ENCODE measurements around the gene CAT. TPM values are rescaled to one million over a fixed set of nuclear protein-coding genes. Genes with fewer than 3 reads are reported as not detected.

The CAT gene
- total RNA-seq, 1 experiment from 2014 or later = 121 TPM

DNA sequence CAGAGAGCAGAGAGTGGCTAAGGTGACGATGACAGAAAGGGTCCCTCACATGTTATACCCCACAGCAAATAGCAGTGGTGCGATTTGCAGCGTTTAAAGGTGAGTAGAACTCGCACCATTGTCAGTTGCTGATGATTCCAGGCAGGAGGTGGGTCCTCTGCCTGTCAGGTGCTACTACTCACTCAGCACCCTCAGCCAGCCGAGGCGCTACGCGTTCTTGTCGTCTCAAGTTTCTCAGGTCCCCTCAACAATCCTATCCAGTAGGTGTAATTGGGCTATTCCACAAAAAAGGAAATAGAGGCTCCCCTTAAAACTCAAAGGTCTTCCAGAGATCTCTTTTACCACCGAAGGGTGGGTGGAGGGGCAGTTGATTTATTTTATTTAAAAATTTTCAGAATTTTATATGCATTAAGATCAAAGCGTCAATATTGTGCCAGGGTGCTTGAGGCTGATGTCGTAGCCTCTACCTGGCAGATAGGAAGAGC lies 56.5 kb downstream of the CAT start:
- DNase-seq (ENCODE audit: low read depth) = no peak

- no peak for DNase-seq (ENCODE audit: low read depth)
These were observed 57.1 kb downstream of the CAT start for GRCh38 chr11:34495724-34496377.

GRCh38 chr11:34499719-34500500 lies 61.2 kb downstream of the CAT start:
- DNase-seq (ENCODE audit: low read depth) = peak; percentile 74

DNA sequence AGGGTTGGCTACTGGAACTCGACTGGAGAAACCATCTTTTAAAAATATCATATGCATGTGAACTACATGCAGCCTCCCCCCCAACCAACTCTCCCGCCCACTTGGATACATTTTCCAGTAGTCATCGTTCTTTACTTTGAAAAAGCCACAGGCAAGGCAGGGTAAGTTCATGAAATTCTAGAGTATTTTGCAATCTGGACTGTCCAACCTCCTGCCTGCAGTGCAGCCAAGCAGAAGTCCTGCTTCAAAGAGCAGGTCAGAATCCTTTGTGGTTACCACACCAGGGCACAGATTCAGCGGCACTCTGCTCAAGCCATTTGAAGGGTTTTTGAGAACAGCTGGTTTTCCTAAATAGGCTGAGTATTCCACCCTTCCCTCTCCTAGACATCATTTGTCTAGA lies 62.8 kb downstream of the CAT start:
- DNase-seq (ENCODE audit: low read depth) = peak; percentile 96

DNA sequence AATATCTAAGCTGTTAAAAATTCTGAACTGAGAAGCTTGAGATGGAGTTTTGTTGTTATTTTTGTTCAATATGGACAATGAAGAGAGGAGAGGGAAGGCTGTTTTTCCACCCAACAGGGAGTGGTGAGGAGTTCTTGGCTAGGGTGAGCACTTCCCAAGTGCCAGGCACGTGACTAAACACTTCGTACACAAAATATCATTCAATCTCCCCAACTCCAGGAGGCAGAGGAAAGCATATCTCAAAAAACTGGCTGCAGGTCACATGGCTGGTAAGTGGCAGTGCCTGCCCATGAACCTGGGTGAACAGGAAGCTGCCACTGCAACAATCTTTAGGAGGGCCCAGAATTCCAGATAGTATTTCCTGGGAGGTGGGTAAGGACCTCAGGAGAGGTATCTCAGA lies 63.2 kb downstream of the CAT start:
- DNase-seq (ENCODE audit: low read depth) = no peak

- DNase-seq (ENCODE audit: low read depth) = peak; percentile 47
These were observed 64.2 kb downstream of the CAT start for GRCh38 chr11:34502949-34503348.

DNA sequence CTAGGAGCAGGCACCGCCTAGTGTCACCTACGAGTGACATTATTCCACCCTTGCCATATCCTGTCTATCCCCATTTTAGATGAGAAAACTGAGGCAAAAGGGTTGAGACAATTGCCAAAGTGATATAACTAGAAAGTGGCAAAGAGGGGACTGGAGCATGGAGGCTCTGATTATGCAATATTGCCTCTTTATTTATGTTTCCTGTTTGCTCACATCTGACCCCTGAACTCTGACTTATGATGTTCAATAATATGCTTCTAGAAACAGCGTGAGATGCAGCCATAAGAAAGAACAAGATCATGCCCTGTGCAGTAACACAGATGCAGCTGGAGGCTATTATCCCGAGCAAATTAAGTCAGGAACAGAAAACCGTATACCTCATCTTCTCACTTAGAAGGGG lies 67.1 kb downstream of the CAT start:
- DNase-seq (ENCODE audit: low read depth) = no peak

GRCh38 chr11:34507156-34507555 lies 68.4 kb downstream of the CAT start:
- no peak for DNase-seq (ENCODE audit: low read depth)

DNA sequence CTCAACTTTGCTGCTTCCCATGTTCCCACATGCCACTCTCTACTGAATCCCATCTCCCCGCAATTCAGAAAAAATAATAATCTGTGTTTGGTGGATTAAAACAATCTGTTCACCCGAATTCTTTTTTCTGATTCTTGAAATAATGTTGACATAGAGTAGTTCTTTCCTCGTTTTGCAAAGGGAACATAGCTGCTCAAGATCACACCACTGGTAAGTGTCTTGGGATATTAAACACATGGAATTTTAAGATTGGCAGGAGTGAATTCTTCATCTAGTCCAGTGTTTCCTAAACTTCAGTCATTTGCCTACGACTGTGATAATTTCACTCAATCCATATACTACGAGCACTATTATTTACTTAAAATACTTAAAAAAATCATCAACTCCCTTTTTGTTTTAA lies 68.9 kb downstream of the CAT start:
- DNase-seq (ENCODE audit: low read depth) = no peak

DNA sequence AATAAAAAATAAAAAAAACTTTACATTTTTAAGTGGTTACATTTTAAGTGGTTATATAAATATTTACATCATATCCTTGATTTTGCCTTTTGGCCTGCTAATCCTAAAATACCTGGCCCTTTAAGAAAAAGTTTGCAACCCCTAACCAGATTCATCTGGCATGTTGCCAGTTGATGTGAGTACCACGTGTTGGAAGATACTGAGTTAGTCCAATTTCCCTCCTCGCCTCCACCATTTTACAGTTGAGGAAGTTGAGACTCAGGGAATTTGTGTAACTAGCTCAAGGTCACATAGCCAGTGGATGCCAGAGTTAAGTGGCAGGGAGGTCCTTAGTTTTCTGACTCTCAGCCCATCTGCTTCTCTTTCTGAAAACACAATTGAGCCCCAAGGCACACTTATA lies 69.8 kb downstream of the CAT start:
- peak; percentile 43 for DNase-seq (ENCODE audit: low read depth)

DNA sequence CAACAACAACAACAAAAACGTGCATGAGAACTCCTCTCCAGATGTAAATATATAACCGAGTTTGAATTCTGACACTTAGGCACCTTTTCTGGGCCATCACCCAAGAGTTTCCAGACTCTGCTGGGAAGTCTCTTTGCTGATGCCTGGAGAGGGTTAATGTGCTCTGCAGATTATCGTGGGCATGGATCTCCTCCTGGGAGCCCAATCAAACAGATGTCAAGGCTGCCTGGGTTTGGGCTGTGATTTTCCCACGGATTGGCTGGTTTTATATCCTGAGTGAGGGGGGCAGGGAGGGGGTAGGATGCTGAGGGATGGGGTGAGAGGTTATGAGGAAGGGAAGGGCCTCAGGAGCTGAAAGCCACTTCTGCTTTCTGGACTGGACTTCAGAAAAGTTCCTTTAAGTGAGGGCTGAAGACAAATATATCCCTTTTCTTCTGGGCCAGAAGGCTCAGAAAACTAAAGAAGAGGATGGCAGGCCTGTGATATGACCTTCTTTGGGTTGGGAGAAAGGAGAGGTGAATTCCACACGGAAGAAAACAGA lies 70.7 kb downstream of the CAT start:
- DNase-seq (ENCODE audit: low read depth) = no peak

DNA sequence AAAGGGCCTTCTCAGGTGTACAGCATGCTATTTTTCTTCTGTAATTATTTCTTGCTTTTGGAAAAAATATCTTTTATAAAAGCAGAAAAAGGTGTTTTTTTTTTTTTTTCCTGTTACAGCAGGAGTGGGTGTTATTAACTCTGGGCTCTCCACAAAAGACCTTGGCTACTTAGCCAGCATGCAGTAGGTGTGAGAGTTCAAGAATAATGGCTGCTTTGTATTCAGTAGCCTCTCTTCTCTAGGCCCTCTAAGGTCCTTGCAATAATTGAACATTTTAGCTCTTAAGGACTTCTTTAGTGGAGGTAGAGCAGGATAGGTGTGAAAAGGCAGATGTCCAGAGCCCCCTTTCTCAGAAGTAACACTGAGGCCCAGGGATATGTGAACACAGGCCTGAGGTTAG lies 71.5 kb downstream of the CAT start:
- DNase-seq (ENCODE audit: low read depth) = no peak

DNA sequence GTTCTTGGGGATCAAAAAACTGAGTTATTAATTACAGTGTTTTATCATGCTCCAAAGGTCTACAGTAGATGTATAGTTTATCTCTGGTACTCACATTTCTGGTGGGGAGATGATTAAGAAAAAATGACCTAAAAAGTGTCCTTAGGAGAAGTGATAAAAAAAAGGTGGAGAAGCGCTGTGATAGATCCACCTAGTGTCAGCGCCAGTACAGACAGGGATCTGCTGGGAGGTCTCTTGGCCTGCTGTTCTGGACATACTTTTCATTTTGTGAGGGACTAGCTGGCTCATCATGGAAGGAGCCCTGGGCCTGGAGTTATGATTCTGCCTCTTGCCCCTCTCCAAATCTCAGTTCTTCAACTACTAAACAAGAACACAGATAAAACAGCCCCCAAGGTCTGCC lies 71.9 kb downstream of the CAT start:
- no peak for DNase-seq (ENCODE audit: low read depth)

DNA sequence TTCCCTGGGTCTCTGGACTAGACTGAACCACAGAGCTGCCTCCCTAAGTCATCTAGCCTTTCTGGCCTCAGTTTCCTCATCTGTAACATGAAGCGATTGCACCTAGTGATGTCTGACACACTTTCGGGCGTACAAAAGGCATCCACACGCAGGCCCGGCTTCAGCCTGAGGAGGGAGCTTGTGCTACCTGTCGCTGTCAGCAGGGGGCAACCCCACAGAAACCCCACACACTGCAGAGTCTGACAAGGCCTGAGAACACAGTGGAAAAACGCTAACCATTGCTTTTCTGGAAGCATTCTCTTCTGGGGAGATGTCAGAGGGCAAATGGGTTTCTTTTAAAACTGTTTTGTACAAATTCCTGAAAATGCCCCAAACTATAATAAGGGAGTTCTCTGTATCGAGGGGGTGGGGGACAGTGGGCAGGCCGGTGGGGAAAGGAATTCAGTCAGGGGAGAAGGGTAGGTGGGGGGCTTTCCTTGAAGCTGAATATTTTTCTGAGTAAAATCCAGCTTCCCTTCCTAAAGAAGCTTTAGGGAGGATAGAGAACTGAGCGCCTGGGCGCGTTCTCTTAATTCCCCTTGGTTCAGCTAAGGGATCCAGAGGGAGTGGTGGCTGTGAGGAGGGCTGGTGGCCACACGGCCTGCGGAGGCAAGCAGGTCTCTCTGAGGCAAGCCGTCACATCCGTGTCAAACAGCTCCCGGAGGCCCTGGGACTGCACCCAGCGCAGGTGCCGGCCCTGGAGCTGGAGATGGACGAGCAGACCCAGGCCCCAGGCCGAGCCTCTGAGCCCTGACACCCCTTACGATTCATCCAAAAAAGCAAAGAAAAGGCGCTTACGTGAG lies 74.3 kb downstream of the CAT start:
- DNase-seq (ENCODE audit: low read depth) = peak; percentile 58

GRCh38 chr11:34513682-34514449 lies 75.1 kb downstream of the CAT start, which contains the start of gene ELF5:
Gene ELF5 (minus strand): TSS chr11:34513794. CDS start chr11:34505749, 8,045 bp downstream.
- DNase-seq (ENCODE audit: low read depth) = no peak

DNA sequence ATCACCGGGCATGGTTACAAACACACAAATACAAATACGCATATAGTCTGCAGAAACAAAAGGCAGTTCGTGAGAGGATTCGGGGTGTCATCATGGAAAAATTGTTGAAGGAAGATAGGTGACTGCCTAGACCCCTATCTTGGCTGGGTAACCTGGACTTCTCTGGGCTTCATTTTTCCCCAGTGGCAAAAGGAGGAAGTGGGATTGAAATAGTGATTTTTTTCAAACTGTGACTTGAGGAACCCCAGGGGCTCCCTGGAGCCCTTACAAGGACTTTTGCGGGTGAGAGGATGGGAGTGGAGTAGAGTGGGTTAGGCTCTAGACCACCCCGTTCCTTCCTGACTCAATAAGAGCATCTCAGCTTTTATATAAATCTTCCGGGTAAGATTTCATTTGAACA lies 75.9 kb downstream of the CAT start:
- no peak for DNase-seq (ENCODE audit: low read depth)

- no peak for DNase-seq (ENCODE audit: low read depth)
These were observed 77.7 kb downstream of the CAT start for GRCh38 chr11:34516247-34517040.

DNA sequence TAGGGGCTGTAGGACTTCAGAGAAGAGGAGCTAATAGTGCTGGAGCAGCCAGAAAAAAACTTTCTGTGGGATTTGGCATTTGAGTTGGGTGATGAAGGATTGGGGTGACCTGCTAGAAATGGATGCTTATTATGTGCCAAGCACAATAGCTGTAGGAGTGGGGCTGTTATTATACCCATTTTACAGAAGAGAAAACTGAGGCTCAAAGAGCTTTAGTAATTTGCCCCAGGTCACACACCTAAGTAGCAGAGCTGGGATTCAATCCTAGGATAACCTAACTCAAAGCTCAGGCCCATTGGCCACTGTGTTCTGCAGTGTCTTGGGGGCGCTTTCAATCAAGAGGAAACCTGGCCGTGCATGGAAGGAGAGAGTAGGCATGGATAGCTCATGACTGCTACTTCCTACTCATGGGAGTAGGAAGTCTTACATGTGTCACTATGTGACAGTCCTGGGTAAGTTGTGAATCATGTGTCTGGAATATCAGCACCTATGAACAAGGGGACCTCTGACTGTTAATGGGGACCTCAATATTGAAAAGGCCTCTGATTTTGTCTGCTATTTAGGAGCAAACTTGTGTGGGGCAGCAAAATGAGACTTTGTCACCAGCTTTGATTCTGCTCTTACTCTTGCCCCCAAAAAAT lies 81.0 kb downstream of the CAT start:
- no peak for DNase-seq (ENCODE audit: low read depth)

- no peak for DNase-seq (ENCODE audit: low read depth)
These were observed 82.5 kb downstream of the CAT start for GRCh38 chr11:34521265-34521664.

All from RPMI7951 (cell line).